ENCODE data around the gene IZUMO4. TPM values are rescaled to one million over a fixed set of nuclear protein-coding genes. Genes with fewer than 3 reads are reported as not detected.

Gene IZUMO4
- total and polyA plus RNA-seq, 10 of the 15 experiments (the other 5 are each of a cell fraction or from before 2014, with no cell fraction given): 0.53 to 27.1 (median 7.5) TPM

DNA sequence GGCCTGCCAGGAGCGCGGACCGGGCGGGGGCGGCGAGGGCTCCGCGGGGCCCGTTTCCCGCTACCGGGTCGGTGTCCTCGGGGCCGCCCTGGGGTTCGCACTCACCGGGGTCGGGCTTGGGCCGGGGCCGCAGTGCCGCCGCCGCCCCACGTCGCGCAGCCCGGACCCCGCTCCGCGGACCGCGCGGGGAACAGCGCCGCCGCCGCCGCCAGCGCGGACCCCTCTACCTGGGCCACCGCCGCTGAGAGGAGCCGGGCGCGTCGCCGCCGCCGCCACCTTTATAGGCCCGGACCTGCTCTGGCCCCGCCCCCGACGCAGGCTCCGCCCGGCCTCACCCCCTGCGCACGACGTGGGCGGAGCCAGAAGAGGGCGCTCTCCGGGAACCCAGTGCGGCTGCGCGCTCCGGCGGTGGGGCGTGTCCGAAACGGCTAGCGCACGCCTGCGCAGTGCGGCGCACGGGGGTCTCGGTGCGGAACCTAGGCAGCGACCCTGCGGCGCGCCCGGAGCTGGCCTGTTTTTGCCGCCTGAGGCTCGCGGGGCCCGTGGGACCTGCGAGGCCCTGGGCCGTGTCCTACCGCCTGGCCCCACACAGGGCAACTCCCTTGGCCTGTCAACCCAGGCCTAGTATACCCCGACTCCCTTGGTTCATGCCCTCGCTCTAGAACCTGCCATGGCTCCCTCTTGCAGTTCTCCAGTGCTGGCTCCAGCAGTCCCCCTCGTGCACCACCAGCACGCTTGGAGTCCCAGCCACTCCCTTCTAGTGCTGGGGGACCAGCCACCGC lies 45.5 kb upstream of the IZUMO4 start, which contains the start of gene MKNK2 (continued):
- TF ChIP-seq RCOR1 (conservative IDR thresholded peaks at IDR 0.05; ENCODE audit: low read depth, low read length): no peak
- peak; percentile 100 for TF ChIP-seq CHD4 (IDR thresholded peaks at IDR 0.05)
- TF ChIP-seq WRNIP1 (IDR thresholded peaks at IDR 0.05; ENCODE audit: borderline replicate concordance, low read depth, low read length): no peak
- no peak for TF ChIP-seq RFX5 (IDR thresholded peaks at IDR 0.05; ENCODE audit: low read depth, low read length)
- peak; percentile 89 to 96 for TF ChIP-seq BHLHE40 (IDR thresholded peaks at IDR 0.05; ENCODE audit: borderline replicate concordance in 1 of 2, low read depth in 2 of 2, low read length in 1 of 2)
- TF ChIP-seq NBN (IDR thresholded peaks at IDR 0.05): peak; percentile 19; the same call in 1 of the 2 replicates
- TF ChIP-seq NR2C1 (IDR thresholded peaks at IDR 0.05): no peak
- no peak for TF ChIP-seq BCL11A (IDR thresholded peaks at IDR 0.05; ENCODE audit: low read depth, low read length)
- peak; percentile 95 for TF ChIP-seq POU2F2 (IDR thresholded peaks at IDR 0.05; ENCODE audit: borderline replicate concordance, low read depth, low read length)
- no peak for TF ChIP-seq TCF7 (IDR thresholded peaks at IDR 0.05; ENCODE audit: borderline replicate concordance)
- TF ChIP-seq NFYB (IDR thresholded peaks at IDR 0.05; ENCODE audit: insufficient read depth, low read depth, low read length): no peak
- TF ChIP-seq YY1 (IDR thresholded peaks at IDR 0.05; ENCODE audit: low read depth, low read length): peak; percentile 86
- peak; percentile 90 for TF ChIP-seq HDAC6 (IDR thresholded peaks at IDR 0.05; ENCODE audit: unreplicated experiment)
- TF ChIP-seq KDM1A (IDR thresholded peaks at IDR 0.05; ENCODE audit: borderline replicate concordance): peak; percentile 96
- no peak for TF ChIP-seq FOXK2 (IDR thresholded peaks at IDR 0.05)
- TF ChIP-seq ZZZ3 (IDR thresholded peaks at IDR 0.05; ENCODE audit: control insufficient read depth, insufficient read length, low read depth): no peak
- no peak for TF ChIP-seq ZNF24 (IDR thresholded peaks at IDR 0.05)
- TF ChIP-seq TARDBP (IDR thresholded peaks at IDR 0.05; ENCODE audit: borderline replicate concordance): no peak
- peak; percentile 61 for TF ChIP-seq RELA (IDR thresholded peaks at IDR 0.05; ENCODE audit: borderline replicate concordance, partially characterized antibody)
- TF ChIP-seq IKZF2 (IDR thresholded peaks at IDR 0.05): no peak
- peak; percentile 97 for TF ChIP-seq TCF3 (IDR thresholded peaks at IDR 0.05; ENCODE audit: borderline replicate concordance, insufficient read depth, low read depth, low read length)
- TF ChIP-seq, protein P1, sequence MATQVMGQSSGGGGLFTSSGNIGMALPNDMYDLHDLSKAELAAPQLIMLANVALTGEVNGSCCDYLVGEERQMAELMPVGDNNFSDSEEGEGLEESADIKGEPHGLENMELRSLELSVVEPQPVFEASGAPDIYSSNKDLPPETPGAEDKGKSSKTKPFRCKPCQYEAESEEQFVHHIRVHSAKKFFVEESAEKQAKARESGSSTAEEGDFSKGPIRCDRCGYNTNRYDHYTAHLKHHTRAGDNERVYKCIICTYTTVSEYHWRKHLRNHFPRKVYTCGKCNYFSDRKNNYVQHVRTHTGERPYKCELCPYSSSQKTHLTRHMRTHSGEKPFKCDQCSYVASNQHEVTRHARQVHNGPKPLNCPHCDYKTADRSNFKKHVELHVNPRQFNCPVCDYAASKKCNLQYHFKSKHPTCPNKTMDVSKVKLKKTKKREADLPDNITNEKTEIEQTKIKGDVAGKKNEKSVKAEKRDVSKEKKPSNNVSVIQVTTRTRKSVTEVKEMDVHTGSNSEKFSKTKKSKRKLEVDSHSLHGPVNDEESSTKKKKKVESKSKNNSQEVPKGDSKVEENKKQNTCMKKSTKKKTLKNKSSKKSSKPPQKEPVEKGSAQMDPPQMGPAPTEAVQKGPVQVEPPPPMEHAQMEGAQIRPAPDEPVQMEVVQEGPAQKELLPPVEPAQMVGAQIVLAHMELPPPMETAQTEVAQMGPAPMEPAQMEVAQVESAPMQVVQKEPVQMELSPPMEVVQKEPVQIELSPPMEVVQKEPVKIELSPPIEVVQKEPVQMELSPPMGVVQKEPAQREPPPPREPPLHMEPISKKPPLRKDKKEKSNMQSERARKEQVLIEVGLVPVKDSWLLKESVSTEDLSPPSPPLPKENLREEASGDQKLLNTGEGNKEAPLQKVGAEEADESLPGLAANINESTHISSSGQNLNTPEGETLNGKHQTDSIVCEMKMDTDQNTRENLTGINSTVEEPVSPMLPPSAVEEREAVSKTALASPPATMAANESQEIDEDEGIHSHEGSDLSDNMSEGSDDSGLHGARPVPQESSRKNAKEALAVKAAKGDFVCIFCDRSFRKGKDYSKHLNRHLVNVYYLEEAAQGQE (IDR thresholded peaks at IDR 0.05; ENCODE audit: low read depth, low read length): no peak; the same call in 1 of the 2 replicates
- TF ChIP-seq, protein P2, sequence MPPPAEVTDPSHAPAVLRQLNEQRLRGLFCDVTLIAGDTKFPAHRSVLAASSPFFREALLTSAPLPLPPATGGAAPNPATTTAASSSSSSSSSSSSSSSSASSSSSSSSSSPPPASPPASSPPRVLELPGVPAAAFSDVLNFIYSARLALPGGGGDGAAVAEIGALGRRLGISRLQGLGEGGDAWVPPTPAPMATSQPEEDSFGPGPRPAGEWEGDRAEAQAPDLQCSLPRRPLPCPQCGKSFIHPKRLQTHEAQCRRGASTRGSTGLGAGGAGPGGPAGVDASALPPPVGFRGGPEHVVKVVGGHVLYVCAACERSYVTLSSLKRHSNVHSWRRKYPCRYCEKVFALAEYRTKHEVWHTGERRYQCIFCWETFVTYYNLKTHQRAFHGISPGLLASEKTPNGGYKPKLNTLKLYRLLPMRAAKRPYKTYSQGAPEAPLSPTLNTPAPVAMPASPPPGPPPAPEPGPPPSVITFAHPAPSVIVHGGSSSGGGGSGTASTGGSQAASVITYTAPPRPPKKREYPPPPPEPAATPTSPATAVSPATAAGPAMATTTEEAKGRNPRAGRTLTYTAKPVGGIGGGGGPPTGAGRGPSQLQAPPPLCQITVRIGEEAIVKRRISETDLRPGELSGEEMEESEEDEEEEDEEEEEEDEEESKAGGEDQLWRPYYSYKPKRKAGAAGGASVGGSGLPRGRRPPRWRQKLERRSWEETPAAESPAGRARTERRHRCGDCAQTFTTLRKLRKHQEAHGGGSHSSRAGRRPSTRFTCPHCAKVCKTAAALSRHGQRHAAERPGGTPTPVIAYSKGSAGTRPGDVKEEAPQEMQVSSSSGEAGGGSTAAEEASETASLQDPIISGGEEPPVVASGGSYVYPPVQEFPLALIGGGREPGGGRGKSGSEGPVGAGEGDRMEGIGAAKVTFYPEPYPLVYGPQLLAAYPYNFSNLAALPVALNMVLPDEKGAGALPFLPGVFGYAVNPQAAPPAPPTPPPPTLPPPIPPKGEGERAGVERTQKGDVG (CRISPR knock-in tag; IDR thresholded peaks at IDR 0.05): no peak
- TF ChIP-seq BACH1 (IDR thresholded peaks at IDR 0.05; ENCODE audit: borderline replicate concordance): peak; percentile 99
- TF ChIP-seq, protein P3, sequence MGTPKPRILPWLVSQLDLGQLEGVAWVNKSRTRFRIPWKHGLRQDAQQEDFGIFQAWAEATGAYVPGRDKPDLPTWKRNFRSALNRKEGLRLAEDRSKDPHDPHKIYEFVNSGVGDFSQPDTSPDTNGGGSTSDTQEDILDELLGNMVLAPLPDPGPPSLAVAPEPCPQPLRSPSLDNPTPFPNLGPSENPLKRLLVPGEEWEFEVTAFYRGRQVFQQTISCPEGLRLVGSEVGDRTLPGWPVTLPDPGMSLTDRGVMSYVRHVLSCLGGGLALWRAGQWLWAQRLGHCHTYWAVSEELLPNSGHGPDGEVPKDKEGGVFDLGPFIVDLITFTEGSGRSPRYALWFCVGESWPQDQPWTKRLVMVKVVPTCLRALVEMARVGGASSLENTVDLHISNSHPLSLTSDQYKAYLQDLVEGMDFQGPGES (IDR thresholded peaks at IDR 0.05): no peak; the same call in 1 of the 2 replicates

Measured in GM12878 (cell line).